Caco-2 (cell line): Measurements from ENCODE around the gene TIMP3. TPM values are rescaled to one million over a fixed set of nuclear protein-coding genes. Genes with fewer than 3 reads are reported as not detected.

ENCODE experiments used
- BruUV-seq: library from RNA; stranded (reverse); fragments of 400-500 nt; replicated peaks from 2 replicates; lab custom pipeline; 2021; lab: Mats Ljungman, UMichigan
- CTCF ChIA-PET: fragments of 300-600 bp; sonication (Branson Sonifier 250); formaldehyde crosslinking; loops from one replicate; lab custom pipeline; 2022; ENCODE audit warnings: antibody characterized with exemption; lab: Charles Lee
- POLR2A ChIA-PET: fragments of 300-600 bp; sonication (Branson Sonifier 250); formaldehyde crosslinking; loops from one replicate; lab custom pipeline; 2022; ENCODE audit warnings: antibody characterized with exemption; lab: Charles Lee
- DNase-seq, 2 experiments: peaks; one replicate each; pipeline versions ENCODE4 v3.0.0 to v3.0.0-alpha.2; 2020 to 2022
- H3K27me3 ChIP-seq: replicated peaks from 2 replicates; pipeline ENCODE4 v1.6.0; 2011; ENCODE audit warnings: low read length; ENCODE audit not compliant: control insufficient read depth, insufficient read depth
- H3K36me3 ChIP-seq: 2 replicates; pipeline ENCODE4 v1.5.1; 2011; ENCODE audit warnings: low read length; ENCODE audit not compliant: control insufficient read depth, insufficient read depth
- H3K4me1 ChIP-seq: fragments of 250-450 bp; sonication (Bioruptor Pico); 2 replicates; pipeline ENCODE4 v1.5.1; 2020; ENCODE audit warnings: mild to moderate bottlenecking
- H3K4me3 ChIP-seq: 2 replicates; pipeline ENCODE4 v1.5.1; 2011; ENCODE audit warnings: low read depth, mild to moderate bottlenecking, control low read depth, low read length
- H3K9me3 ChIP-seq: fragments of 250-450 bp; sonication (Bioruptor Pico); 2 replicates; pipeline ENCODE4 v1.5.1; 2020; ENCODE audit warnings: mild to moderate bottlenecking, moderate library complexity
- H3K27ac Mint-ChIP-seq: one replicate; pipeline ENCODE4 v1.8.0; 2022; ENCODE audit warnings: mixed read lengths; ENCODE audit not compliant: unreplicated experiment
- H3K27me3 Mint-ChIP-seq: one replicate; pipeline ENCODE4 v1.8.0; 2022; ENCODE audit warnings: mixed read lengths; ENCODE audit not compliant: insufficient read depth, unreplicated experiment
- H3K36me3 Mint-ChIP-seq: one replicate; pipeline ENCODE4 v1.8.0; 2022; ENCODE audit warnings: mild to moderate bottlenecking, mixed read lengths; ENCODE audit not compliant: insufficient read depth, unreplicated experiment
- H3K4me1 Mint-ChIP-seq: one replicate; pipeline ENCODE4 v1.8.0; 2022; ENCODE audit warnings: low read depth, mixed read lengths; ENCODE audit not compliant: unreplicated experiment
- H3K4me3 Mint-ChIP-seq: one replicate; pipeline ENCODE4 v1.8.0; 2022; ENCODE audit warnings: mild to moderate bottlenecking, moderate library complexity, mixed read lengths; ENCODE audit not compliant: unreplicated experiment
- H3K9me3 Mint-ChIP-seq: one replicate; pipeline ENCODE4 v1.8.0; 2022; ENCODE audit warnings: mixed read lengths; ENCODE audit not compliant: unreplicated experiment
- CTCF ChIP-seq, 2 experiments: fragments of 200-600 bp in 1 of 2; IDR thresholded peaks; 1 replicate in 1 of 2; 2 replicates in 1 of 2; pipeline versions ENCODE4 v1.5.1 to v1.8.0; 2011 to 2022; ENCODE audit warnings: antibody characterized with exemption in 1 of 2, control low read depth in 1 of 2, inconsistent platforms in 1 of 2, low read depth in 1 of 2, low read length in 1 of 2, mild to moderate bottlenecking in 1 of 2, moderate library complexity in 1 of 2; ENCODE audit not compliant: insufficient read depth in 1 of 2, severe bottlenecking in 1 of 2, unreplicated experiment in 1 of 2
- intact Hi-C: fragments of 100-400 bp; cut with micrococcal nuclease; formaldehyde crosslinking; loops from one replicate; pipeline ENCODE4 v1.10.0; 2022; ENCODE audit not compliant: unreplicated experiment
- total RNA-seq: library from RNA; stranded (reverse); gene quantifications from 2 replicates; pipeline ENCODE4 v1.2.3, GENCODE V29; 2022

Gene TIMP3
- total RNA-seq, 1 experiment from 2014 or later = 86.4 TPM

- CTCF ChIA-PET = no interaction called here
- H3K27ac Mint-ChIP-seq = no peak overlapping the region
Measured at GRCh38 chr22:32826537-32826936, 25.0 kb downstream of the TIMP3 start.

GRCh38 chr22:32827049-32827602 is 25.6 kb downstream of the TIMP3 start:
- no peaks in the 10 kb centered on the region for H3K27me3 ChIP-seq
- no peaks in the 10 kb centered on the region for H3K9me3 ChIP-seq
- no TSS peak for BruUV-seq
- no peaks in the 10 kb centered on the region; the same call in 1 of the 2 replicates for H3K36me3 ChIP-seq
- TF ChIP-seq CTCF (IDR thresholded peaks at IDR 0.05; ENCODE audit: insufficient read depth in 1 of 2, low read depth in 1 of 2, low read length in 1 of 2, severe bottlenecking in 1 of 2, unreplicated experiment in 1 of 2) = no peak
- no peak for DNase-seq
- POLR2A ChIA-PET = no interaction called here
- H3K36me3 Mint-ChIP-seq = peaks cover 51% of the 10 kb centered on the region
- no peak overlapping the region for H3K4me3 Mint-ChIP-seq
- H3K4me1 ChIP-seq = no peaks in the 10 kb centered on the region
- CTCF ChIA-PET = no interaction called here
- H3K27ac Mint-ChIP-seq = no peak overlapping the region
- peaks cover 6% of the 10 kb centered on the region for H3K4me1 Mint-ChIP-seq
- no peak overlapping the region for H3K4me3 ChIP-seq
- H3K9me3 Mint-ChIP-seq = no peaks in the 10 kb centered on the region
- no peaks in the 10 kb centered on the region for H3K27me3 Mint-ChIP-seq
- intact Hi-C loops = no loop called here

More at GRCh38 chr22:32826537-32826936, 25.0 kb downstream of the TIMP3 start:
- Mint-ChIP-seq H3K4me1 (peaks cover 6% of the 10 kb centered on the region), H3K36me3 (peaks cover 51% of the 10 kb centered on the region), H3K4me3 (no peak overlapping the region), H3K9me3 (no peaks in the 10 kb centered on the region), H3K27me3 (no peaks in the 10 kb centered on the region)
- H3K36me3 ChIP-seq = no peaks in the 10 kb centered on the region; the same call in 1 of the 2 replicates
- no peak for DNase-seq
- H3K4me1 ChIP-seq = no peaks in the 10 kb centered on the region
- no peaks in the 10 kb centered on the region for H3K27me3 ChIP-seq
- BruUV-seq = no TSS peak
- no peak for TF ChIP-seq CTCF (IDR thresholded peaks at IDR 0.05; ENCODE audit: insufficient read depth in 1 of 2, low read depth in 1 of 2, low read length in 1 of 2, severe bottlenecking in 1 of 2, unreplicated experiment in 1 of 2)
- no peak overlapping the region for H3K4me3 ChIP-seq
- H3K9me3 ChIP-seq = no peaks in the 10 kb centered on the region
- POLR2A ChIA-PET = no interaction called here
- intact Hi-C loops = no loop called here

GRCh38 chr22:32828150-32828549 is 26.6 kb downstream of the TIMP3 start:
- no peaks in the 10 kb centered on the region for H3K4me1 Mint-ChIP-seq
- CTCF ChIA-PET = no interaction called here
- no peak for TF ChIP-seq CTCF (IDR thresholded peaks at IDR 0.05; ENCODE audit: insufficient read depth in 1 of 2, low read depth in 1 of 2, low read length in 1 of 2, severe bottlenecking in 1 of 2, unreplicated experiment in 1 of 2)

More at GRCh38 chr22:32828150-32828549, 26.6 kb downstream of the TIMP3 start:
- POLR2A ChIA-PET = no interaction called here
- Mint-ChIP-seq H3K4me3 (no peak overlapping the region), H3K27ac (no peak overlapping the region), H3K36me3 (peaks cover 47% of the 10 kb centered on the region), H3K27me3 (no peaks in the 10 kb centered on the region), H3K9me3 (no peaks in the 10 kb centered on the region)
- Histone ChIP-seq H3K4me1 (no peaks in the 10 kb centered on the region), H3K27me3 (no peaks in the 10 kb centered on the region), H3K36me3 (no peaks in the 10 kb centered on the region; the same call in 1 of the 2 replicates), H3K4me3 (no peak overlapping the region), H3K9me3 (no peaks in the 10 kb centered on the region)
- BruUV-seq = no TSS peak
- intact Hi-C loops = no loop called here
- no peak for DNase-seq
